WTC11 (cell line): ENCODE measurements around the gene ANKRD37. TPM values are rescaled to one million over a fixed set of nuclear protein-coding genes. Genes with fewer than 3 reads are reported as not detected.

ENCODE experiments used
- ATAC-seq: fragments of 200-7000 bp; cut with Tn5 transposase; 2 replicates; pipeline ENCODE4 v1.10.0; 2021; ENCODE audit warnings: mild to moderate bottlenecking, moderate library complexity
- CTCF ChIA-PET: fragments of 300-600 bp; sonication (Branson Sonifier 250); formaldehyde crosslinking; loops from one replicate; lab custom pipeline; 2021; ENCODE audit warnings: antibody characterized with exemption; lab: Charles Lee
- POLR2A ChIA-PET: fragments of 350-600 bp; sonication (Branson Sonifier 250); formaldehyde crosslinking; loops from one replicate; lab custom pipeline; 2021; ENCODE audit warnings: antibody characterized with exemption; lab: Charles Lee
- DNase-seq: peaks from one replicate; pipeline ENCODE4 v3.0.0; 2021; ENCODE audit warnings: low spot score
- H3K27ac Mint-ChIP-seq: 2 replicates; pipeline ENCODE4 v1.8.0; 2021; ENCODE audit warnings: mixed read lengths
- H3K27me3 Mint-ChIP-seq: 2 replicates; pipeline ENCODE4 v1.8.0; 2021; ENCODE audit warnings: low read depth, mild to moderate bottlenecking, moderate library complexity, mixed read lengths
- H3K36me3 Mint-ChIP-seq: 2 replicates; pipeline ENCODE4 v1.8.0; 2021; ENCODE audit warnings: mixed read lengths
- H3K4me1 Mint-ChIP-seq: 2 replicates; pipeline ENCODE4 v1.8.0; 2022; ENCODE audit warnings: mixed read lengths
- H3K4me3 Mint-ChIP-seq: 2 replicates; pipeline ENCODE4 v1.8.0; 2021; ENCODE audit warnings: mild to moderate bottlenecking, moderate library complexity, mixed read lengths
- H3K9me3 Mint-ChIP-seq: 2 replicates; pipeline ENCODE4 v1.8.0; 2021; ENCODE audit warnings: mixed read lengths
- AR ChIP-seq: fragments of 250-450 bp; sonication (Bioruptor Pico); IDR thresholded peaks from 2 replicates; pipeline ENCODE4 v1.9.0; 2021; ENCODE audit warnings: mild to moderate bottlenecking
- E2F5 ChIP-seq: sonication (generic); formaldehyde crosslinking; IDR thresholded peaks from 2 replicates; pipeline ENCODE4 v1.8.1; 2022; ENCODE audit warnings: mild to moderate bottlenecking, moderate library complexity, missing genetic modification reagents
- GTF2I ChIP-seq: fragments of 250-450 bp; sonication (Bioruptor Pico); conservative IDR thresholded peaks from 2 replicates; pipeline ENCODE4 v1.4.0; 2021; ENCODE audit warnings: mild to moderate bottlenecking
- JUN ChIP-seq: sonication (generic); formaldehyde crosslinking; IDR thresholded peaks from 2 replicates; pipeline ENCODE4 v1.8.0; 2023; ENCODE audit warnings: mild to moderate bottlenecking, missing genetic modification reagents
- MXD4 ChIP-seq: fragments of 250-450 bp; sonication (Bioruptor Pico); IDR thresholded peaks from 2 replicates; pipeline ENCODE4 v1.8.0; 2021; ENCODE audit warnings: mild to moderate bottlenecking, moderate library complexity, borderline replicate concordance
- RELA ChIP-seq: sonication (generic); formaldehyde crosslinking; IDR thresholded peaks from 2 replicates; pipeline ENCODE4 v1.8.1; 2022; ENCODE audit warnings: missing genetic modification reagents, mild to moderate bottlenecking, borderline replicate concordance
- SMAD3 ChIP-seq: sonication (generic); formaldehyde crosslinking; IDR thresholded peaks from 2 replicates; pipeline ENCODE4 v1.8.0; 2022; ENCODE audit warnings: missing genetic modification reagents, mild to moderate bottlenecking, borderline replicate concordance
- STAT6 ChIP-seq: sonication (generic); formaldehyde crosslinking; conservative IDR thresholded peaks from 2 replicates; pipeline ENCODE4 v1.8.1; 2023; ENCODE audit warnings: mild to moderate bottlenecking, low read depth, missing genetic modification reagents, moderate library complexity
- total RNA-seq: library from RNA; stranded (reverse); gene quantifications from 3 replicates; pipeline ENCODE4 v1.2.3, GENCODE V29; 2021
- TF ChIP-seq, protein P1 (sequence below): sonication (generic); formaldehyde crosslinking; IDR thresholded peaks from 2 replicates; pipeline ENCODE4 v1.8.1; 2023; ENCODE audit warnings: mild to moderate bottlenecking, missing genetic modification reagents, borderline replicate concordance
- TF ChIP-seq, protein P2 (sequence below): sonication (generic); formaldehyde crosslinking; IDR thresholded peaks from 2 replicates; pipeline ENCODE4 v1.8.1; 2023; ENCODE audit warnings: mild to moderate bottlenecking, missing genetic modification reagents
- TF ChIP-seq, protein P3 (sequence below): sonication (generic); formaldehyde crosslinking; IDR thresholded peaks from 2 replicates; pipeline ENCODE4 v1.8.1; 2023; ENCODE audit warnings: mild to moderate bottlenecking, missing genetic modification reagents, moderate library complexity
- TF ChIP-seq, protein P4 (sequence below): sonication (generic); formaldehyde crosslinking; IDR thresholded peaks from 2 replicates; pipeline ENCODE4 v1.8.1; 2022; ENCODE audit warnings: low read depth, missing genetic modification reagents, borderline replicate concordance

ANKRD37 gene
- total RNA-seq, 1 experiment from 2014 or later, result 3.0 TPM

GRCh38 chr4:185371702-185372101 is 24.9 kb upstream of the ANKRD37 start (continued):
- no peak for TF ChIP-seq STAT6
- TF ChIP-seq, all 79 proteins: peak for 0

- no peak overlapping the region for H3K4me3 Mint-ChIP-seq
- H3K27ac Mint-ChIP-seq, result no peak overlapping the region
- ChIA-PET POLR2A (no interaction called here), CTCF (no interaction called here)
- H3K9me3 Mint-ChIP-seq, result no peaks in the 10 kb centered on the region
- ATAC-seq, result no peak
- no peaks in the 10 kb centered on the region for H3K27me3 Mint-ChIP-seq
- TF ChIP-seq MXD4 (CRISPR knock-in tag) (no peak), AR (CRISPR knock-in tag) (no peak)
- peaks cover 11% of the 10 kb centered on the region for H3K4me1 Mint-ChIP-seq
- peaks cover 5% of the 10 kb centered on the region; the same call in 1 of the 2 replicates for H3K36me3 Mint-ChIP-seq
- no peak for DNase-seq
Measured at GRCh38 chr4:185374027-185374426, 22.6 kb upstream of the ANKRD37 start.

GRCh38 chr4:185374573-185374972 is 22.1 kb upstream of the ANKRD37 start:
- Mint-ChIP-seq H3K4me1 (peaks cover 7% of the 10 kb centered on the region), H3K9me3 (no peaks in the 10 kb centered on the region), H3K27ac (no peak overlapping the region; the same call in 1 of the 2 replicates), H3K36me3 (peaks cover 5% of the 10 kb centered on the region; the same call in 1 of the 2 replicates), H3K4me3 (no peak overlapping the region), H3K27me3 (no peaks in the 10 kb centered on the region)
- DNase-seq, result no peak
- POLR2A ChIA-PET, result no interaction called here
- TF ChIP-seq, protein P1, sequence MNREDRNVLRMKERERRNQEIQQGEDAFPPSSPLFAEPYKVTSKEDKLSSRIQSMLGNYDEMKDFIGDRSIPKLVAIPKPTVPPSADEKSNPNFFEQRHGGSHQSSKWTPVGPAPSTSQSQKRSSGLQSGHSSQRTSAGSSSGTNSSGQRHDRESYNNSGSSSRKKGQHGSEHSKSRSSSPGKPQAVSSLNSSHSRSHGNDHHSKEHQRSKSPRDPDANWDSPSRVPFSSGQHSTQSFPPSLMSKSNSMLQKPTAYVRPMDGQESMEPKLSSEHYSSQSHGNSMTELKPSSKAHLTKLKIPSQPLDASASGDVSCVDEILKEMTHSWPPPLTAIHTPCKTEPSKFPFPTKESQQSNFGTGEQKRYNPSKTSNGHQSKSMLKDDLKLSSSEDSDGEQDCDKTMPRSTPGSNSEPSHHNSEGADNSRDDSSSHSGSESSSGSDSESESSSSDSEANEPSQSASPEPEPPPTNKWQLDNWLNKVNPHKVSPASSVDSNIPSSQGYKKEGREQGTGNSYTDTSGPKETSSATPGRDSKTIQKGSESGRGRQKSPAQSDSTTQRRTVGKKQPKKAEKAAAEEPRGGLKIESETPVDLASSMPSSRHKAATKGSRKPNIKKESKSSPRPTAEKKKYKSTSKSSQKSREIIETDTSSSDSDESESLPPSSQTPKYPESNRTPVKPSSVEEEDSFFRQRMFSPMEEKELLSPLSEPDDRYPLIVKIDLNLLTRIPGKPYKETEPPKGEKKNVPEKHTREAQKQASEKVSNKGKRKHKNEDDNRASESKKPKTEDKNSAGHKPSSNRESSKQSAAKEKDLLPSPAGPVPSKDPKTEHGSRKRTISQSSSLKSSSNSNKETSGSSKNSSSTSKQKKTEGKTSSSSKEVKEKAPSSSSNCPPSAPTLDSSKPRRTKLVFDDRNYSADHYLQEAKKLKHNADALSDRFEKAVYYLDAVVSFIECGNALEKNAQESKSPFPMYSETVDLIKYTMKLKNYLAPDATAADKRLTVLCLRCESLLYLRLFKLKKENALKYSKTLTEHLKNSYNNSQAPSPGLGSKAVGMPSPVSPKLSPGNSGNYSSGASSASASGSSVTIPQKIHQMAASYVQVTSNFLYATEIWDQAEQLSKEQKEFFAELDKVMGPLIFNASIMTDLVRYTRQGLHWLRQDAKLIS (CRISPR knock-in tag), result no peak
- TF ChIP-seq JUN (CRISPR knock-in tag) (no peak), SMAD3 (CRISPR knock-in tag) (no peak)
- TF ChIP-seq, protein P2, sequence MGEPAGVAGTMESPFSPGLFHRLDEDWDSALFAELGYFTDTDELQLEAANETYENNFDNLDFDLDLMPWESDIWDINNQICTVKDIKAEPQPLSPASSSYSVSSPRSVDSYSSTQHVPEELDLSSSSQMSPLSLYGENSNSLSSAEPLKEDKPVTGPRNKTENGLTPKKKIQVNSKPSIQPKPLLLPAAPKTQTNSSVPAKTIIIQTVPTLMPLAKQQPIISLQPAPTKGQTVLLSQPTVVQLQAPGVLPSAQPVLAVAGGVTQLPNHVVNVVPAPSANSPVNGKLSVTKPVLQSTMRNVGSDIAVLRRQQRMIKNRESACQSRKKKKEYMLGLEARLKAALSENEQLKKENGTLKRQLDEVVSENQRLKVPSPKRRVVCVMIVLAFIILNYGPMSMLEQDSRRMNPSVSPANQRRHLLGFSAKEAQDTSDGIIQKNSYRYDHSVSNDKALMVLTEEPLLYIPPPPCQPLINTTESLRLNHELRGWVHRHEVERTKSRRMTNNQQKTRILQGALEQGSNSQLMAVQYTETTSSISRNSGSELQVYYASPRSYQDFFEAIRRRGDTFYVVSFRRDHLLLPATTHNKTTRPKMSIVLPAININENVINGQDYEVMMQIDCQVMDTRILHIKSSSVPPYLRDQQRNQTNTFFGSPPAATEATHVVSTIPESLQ (CRISPR knock-in tag), result no peak
- CTCF ChIA-PET, result no interaction called here
- no peak for ATAC-seq

DNA sequence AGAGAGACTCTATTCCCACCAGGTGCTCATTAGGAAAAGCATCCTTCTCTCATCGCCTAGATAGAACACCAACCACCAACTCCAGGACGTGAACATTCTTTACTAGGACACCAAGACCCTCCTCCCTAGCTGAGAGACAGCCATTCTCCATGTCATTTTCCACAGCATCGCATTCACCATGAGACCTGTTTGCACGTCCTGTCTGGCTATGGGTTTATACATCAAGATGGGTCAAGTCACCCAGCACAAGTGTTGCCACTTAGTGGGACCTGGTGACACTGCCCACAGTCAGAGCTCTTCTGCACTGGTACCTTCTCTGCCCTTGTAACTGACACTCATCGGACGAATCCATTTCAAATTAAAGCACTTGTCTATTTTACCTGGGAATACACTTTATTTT is 18.4 kb upstream of the ANKRD37 start:
- CTCF ChIA-PET, result interaction anchor here (0.6 kb wide), 1 partner anchor 97 kb away, joined by 4 read pairs; no protein-coding TSS in a partner anchor
- no peaks in the 10 kb centered on the region for H3K4me1 Mint-ChIP-seq
- no peak overlapping the region for H3K27ac Mint-ChIP-seq
- H3K27me3 Mint-ChIP-seq, result no peaks in the 10 kb centered on the region
- no peak overlapping the region for H3K4me3 Mint-ChIP-seq
- ATAC-seq (no peak), DNase-seq (no peak)
- peaks cover 14% of the 10 kb centered on the region for H3K9me3 Mint-ChIP-seq
- POLR2A ChIA-PET, result no interaction called here
- no peaks in the 10 kb centered on the region for H3K36me3 Mint-ChIP-seq
- TF ChIP-seq, protein P3, sequence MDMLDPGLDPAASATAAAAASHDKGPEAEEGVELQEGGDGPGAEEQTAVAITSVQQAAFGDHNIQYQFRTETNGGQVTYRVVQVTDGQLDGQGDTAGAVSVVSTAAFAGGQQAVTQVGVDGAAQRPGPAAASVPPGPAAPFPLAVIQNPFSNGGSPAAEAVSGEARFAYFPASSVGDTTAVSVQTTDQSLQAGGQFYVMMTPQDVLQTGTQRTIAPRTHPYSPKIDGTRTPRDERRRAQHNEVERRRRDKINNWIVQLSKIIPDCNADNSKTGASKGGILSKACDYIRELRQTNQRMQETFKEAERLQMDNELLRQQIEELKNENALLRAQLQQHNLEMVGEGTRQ (CRISPR knock-in tag), result no peak
- TF ChIP-seq E2F5 (CRISPR knock-in tag) (no peak), GTF2I (CRISPR knock-in tag) (no peak), RELA (CRISPR knock-in tag) (no peak)
- TF ChIP-seq, protein P4, sequence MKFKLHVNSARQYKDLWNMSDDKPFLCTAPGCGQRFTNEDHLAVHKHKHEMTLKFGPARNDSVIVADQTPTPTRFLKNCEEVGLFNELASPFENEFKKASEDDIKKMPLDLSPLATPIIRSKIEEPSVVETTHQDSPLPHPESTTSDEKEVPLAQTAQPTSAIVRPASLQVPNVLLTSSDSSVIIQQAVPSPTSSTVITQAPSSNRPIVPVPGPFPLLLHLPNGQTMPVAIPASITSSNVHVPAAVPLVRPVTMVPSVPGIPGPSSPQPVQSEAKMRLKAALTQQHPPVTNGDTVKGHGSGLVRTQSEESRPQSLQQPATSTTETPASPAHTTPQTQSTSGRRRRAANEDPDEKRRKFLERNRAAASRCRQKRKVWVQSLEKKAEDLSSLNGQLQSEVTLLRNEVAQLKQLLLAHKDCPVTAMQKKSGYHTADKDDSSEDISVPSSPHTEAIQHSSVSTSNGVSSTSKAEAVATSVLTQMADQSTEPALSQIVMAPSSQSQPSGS (CRISPR knock-in tag), result no peak
